ENCODE data around the gene NHSL2. TPM values are rescaled to one million over a fixed set of nuclear protein-coding genes. Genes with fewer than 3 reads are reported as not detected.
A peak's percentile ranks its signal among the peaks of the same experiment; 100 is the strongest.

Gene NHSL2
- total and polyA plus RNA-seq, 4 experiments from 2014 or later = 8.1 to 27.2 (median 10.6) TPM

GRCh38 chrX:72102126-72102525, 191.5 kb downstream of the NHSL2 start:
- H3K36me3 Mint-ChIP-seq = peaks cover 0 to 17% of the 10 kb centered on the region in 2 donors
- H3K27ac Mint-ChIP-seq = peak overlapping the region; percentile 92 to 99 (median 98)
- intact Hi-C loops (cut with micrococcal nuclease) = no loop called here
- POLR2A ChIA-PET (ENCODE audit: partially characterized antibody) = interaction anchor here (1.0 to 11.0 kb wide), 7 partner anchors 13 to 84 kb away, joined by 3 to 116 read pairs (median 7); partner anchors contain the start of genes PIN4 and RTL5
- Histone ChIP-seq H3K4me1 (ENCODE audit: insufficient read depth, low read length) (peaks cover 76% of the 10 kb centered on the region), H3K27me3 (ENCODE audit: insufficient read depth, low read length) (no peaks in the 10 kb centered on the region), H3K36me3 (ENCODE audit: insufficient read depth, low read length) (no peaks in the 10 kb centered on the region), H3K4me3 (ENCODE audit: low read length in 2 of 2) (peak overlapping the region in 1 of 2 donors; percentile 40), H3K9me3 (ENCODE audit: control insufficient read depth in 1 of 2, low read length in 2 of 2) (no peaks in the 10 kb centered on the region), H3K27ac (ENCODE audit: low read depth, low read length) (peak overlapping the region; percentile 71)
- H3K9me3 Mint-ChIP-seq = no peaks in the 10 kb centered on the region
- no peaks in the 10 kb centered on the region for H3K27me3 Mint-ChIP-seq
- CTCF ChIA-PET (ENCODE audit: partially characterized antibody) = interaction anchor here (0.8 to 4.0 kb wide), 5 partner anchors 20 to 104 kb away, joined by 3 to 38 read pairs (median 7); no protein-coding TSS in a partner anchor
- peaks cover 41 to 81% (median 62%) of the 10 kb centered on the region in 4 donors for H3K4me1 Mint-ChIP-seq
- H3K4me3 Mint-ChIP-seq = peak overlapping the region; percentile 91 to 97 (median 96)
- peak in 1 of 5 donors; percentile 60 for DNase-seq

GRCh38 chrX:72102760-72103159, 192.1 kb downstream of the NHSL2 start:
- no peaks in the 10 kb centered on the region for H3K27me3 ChIP-seq (ENCODE audit: insufficient read depth, low read length)
- peak overlapping the region in 7 of 8 donors; percentile 51 to 75 (median 66) for H3K4me3 Mint-ChIP-seq
- H3K9me3 Mint-ChIP-seq = no peaks in the 10 kb centered on the region
- POLR2A ChIA-PET (ENCODE audit: partially characterized antibody) = interaction anchor here (1.0 to 11.0 kb wide), 3 partner anchors 20 to 85 kb away, joined by 3 to 116 read pairs (median 4); no protein-coding TSS in a partner anchor
- H3K27ac ChIP-seq (ENCODE audit: low read depth, low read length) = peak overlapping the region; percentile 83
- H3K36me3 Mint-ChIP-seq = peaks cover 0 to 23% of the 10 kb centered on the region in 2 donors
- DNase-seq = no peak
- no peaks in the 10 kb centered on the region for H3K36me3 ChIP-seq (ENCODE audit: insufficient read depth, low read length)
- H3K9me3 ChIP-seq (ENCODE audit: control insufficient read depth in 1 of 2, low read length in 2 of 2) = no peaks in the 10 kb centered on the region
- H3K27me3 Mint-ChIP-seq = no peaks in the 10 kb centered on the region
- CTCF ChIA-PET (ENCODE audit: partially characterized antibody) = interaction anchor here (1.0 to 2.1 kb wide), 4 partner anchors 22 to 82 kb away, joined by 4 to 7 read pairs (median 5); no protein-coding TSS in a partner anchor
- H3K27ac Mint-ChIP-seq = peak overlapping the region; percentile 9 to 95 (median 82)
- no peak overlapping the region for H3K4me3 ChIP-seq (ENCODE audit: low read length in 2 of 2)
- peaks cover 47 to 84% (median 66%) of the 10 kb centered on the region in 4 donors for H3K4me1 Mint-ChIP-seq
- intact Hi-C loops (cut with micrococcal nuclease) = no loop called here
- peaks cover 78% of the 10 kb centered on the region for H3K4me1 ChIP-seq (ENCODE audit: insufficient read depth, low read length)

GRCh38 chrX:72105436-72105835, 194.8 kb downstream of the NHSL2 start:
- Histone ChIP-seq H3K9me3 (ENCODE audit: control insufficient read depth in 1 of 2, low read length in 2 of 2) (no peaks in the 10 kb centered on the region), H3K27me3 (ENCODE audit: insufficient read depth, low read length) (no peaks in the 10 kb centered on the region), H3K36me3 (ENCODE audit: insufficient read depth, low read length) (no peaks in the 10 kb centered on the region), H3K4me1 (ENCODE audit: insufficient read depth, low read length) (peaks cover 70% of the 10 kb centered on the region), H3K4me3 (ENCODE audit: low read length in 2 of 2) (peak overlapping the region in 1 of 2 donors; percentile 41), H3K27ac (ENCODE audit: low read depth, low read length) (peak overlapping the region; percentile 83)
- Mint-ChIP-seq H3K27ac (peak overlapping the region; percentile 92 to 98 (median 96)), H3K36me3 (peaks cover 4 to 28% of the 10 kb centered on the region in 2 donors), H3K9me3 (no peaks in the 10 kb centered on the region), H3K4me3 (peak overlapping the region; percentile 36 to 80 (median 76)), H3K27me3 (no peaks in the 10 kb centered on the region), H3K4me1 (peaks cover 45 to 86% (median 68%) of the 10 kb centered on the region in 4 donors)
- ChIA-PET CTCF (ENCODE audit: partially characterized antibody) (interaction anchor here (0.7 to 1.7 kb wide), 10 partner anchors 10 to 87 kb away, joined by 3 to 7 read pairs (median 4); partner anchors contain the start of gene RTL5), POLR2A (ENCODE audit: partially characterized antibody) (interaction anchor here (0.8 to 11.0 kb wide), 8 partner anchors 10 to 87 kb away, joined by 3 to 116 read pairs (median 4); partner anchors contain the start of gene PIN4)
- intact Hi-C loops (cut with micrococcal nuclease) = loop anchor here (1.0 kb wide), 1 partner anchor 16 kb away; no protein-coding TSS in a partner anchor
- DNase-seq = peak; percentile 81 to 94 (median 90)

GRCh38 chrX:72107320-72107719, 196.7 kb downstream of the NHSL2 start:
- Mint-ChIP-seq H3K27ac (peak overlapping the region; percentile 84 to 96 (median 91)), H3K4me1 (peaks cover 38 to 80% (median 58%) of the 10 kb centered on the region in 4 donors), H3K4me3 (peak overlapping the region in 7 of 8 donors; percentile 24 to 75 (median 48)), H3K9me3 (no peaks in the 10 kb centered on the region), H3K36me3 (peaks cover 4 to 20% of the 10 kb centered on the region in 2 donors), H3K27me3 (no peaks in the 10 kb centered on the region)
- Histone ChIP-seq H3K9me3 (ENCODE audit: control insufficient read depth in 1 of 2, low read length in 2 of 2) (no peaks in the 10 kb centered on the region), H3K4me1 (ENCODE audit: insufficient read depth, low read length) (peaks cover 53% of the 10 kb centered on the region), H3K27ac (ENCODE audit: low read depth, low read length) (no peak overlapping the region), H3K27me3 (ENCODE audit: insufficient read depth, low read length) (no peaks in the 10 kb centered on the region), H3K36me3 (ENCODE audit: insufficient read depth, low read length) (no peaks in the 10 kb centered on the region), H3K4me3 (ENCODE audit: low read length in 2 of 2) (no peak overlapping the region)
- intact Hi-C loops (cut with micrococcal nuclease) = no loop called here
- CTCF ChIA-PET (ENCODE audit: partially characterized antibody) = no interaction called here
- peak in 3 of 5 donors; percentile 26 to 79 (median 36) for DNase-seq
- POLR2A ChIA-PET (ENCODE audit: partially characterized antibody) = interaction anchor here (0.8 to 11.0 kb wide), 2 partner anchors 13 to 16 kb away, joined by 3 to 116 read pairs; no protein-coding TSS in a partner anchor

GRCh38 chrX:72107841-72108595, 197.4 kb downstream of the NHSL2 start:
- peak overlapping the region; percentile 84 to 96 (median 91) for H3K27ac Mint-ChIP-seq
- no peaks in the 10 kb centered on the region for H3K9me3 Mint-ChIP-seq
- Histone ChIP-seq H3K4me3 (ENCODE audit: low read length in 2 of 2) (no peak overlapping the region), H3K9me3 (ENCODE audit: control insufficient read depth in 1 of 2, low read length in 2 of 2) (no peaks in the 10 kb centered on the region), H3K27ac (ENCODE audit: low read depth, low read length) (no peak overlapping the region), H3K27me3 (ENCODE audit: insufficient read depth, low read length) (no peaks in the 10 kb centered on the region), H3K4me1 (ENCODE audit: insufficient read depth, low read length) (peaks cover 49% of the 10 kb centered on the region), H3K36me3 (ENCODE audit: insufficient read depth, low read length) (no peaks in the 10 kb centered on the region)
- intact Hi-C loops (cut with micrococcal nuclease) = no loop called here
- POLR2A ChIA-PET (ENCODE audit: partially characterized antibody) = interaction anchor here (11.0 kb wide), 1 partner anchor 15 kb away, joined by 116 read pairs; no protein-coding TSS in a partner anchor
- DNase-seq = no peak
- peaks cover 38 to 76% (median 55%) of the 10 kb centered on the region in 4 donors for H3K4me1 Mint-ChIP-seq
- H3K36me3 Mint-ChIP-seq = peaks cover 4 to 20% of the 10 kb centered on the region in 2 donors
- CTCF ChIA-PET (ENCODE audit: partially characterized antibody) = no interaction called here
- H3K27me3 Mint-ChIP-seq = no peaks in the 10 kb centered on the region
- H3K4me3 Mint-ChIP-seq = peak overlapping the region in 6 of 8 donors; percentile 40 to 75 (median 54)

- POLR2A ChIA-PET (ENCODE audit: partially characterized antibody) = interaction anchor here (11.0 kb wide), 1 partner anchor 15 kb away, joined by 116 read pairs; no protein-coding TSS in a partner anchor
- Mint-ChIP-seq H3K27ac (peak overlapping the region in 5 of 7 donors; percentile 44 to 92 (median 79)), H3K27me3 (no peaks in the 10 kb centered on the region), H3K4me3 (peak overlapping the region in 2 of 8 donors; percentile 12 to 15), H3K4me1 (peaks cover 33 to 74% (median 53%) of the 10 kb centered on the region in 4 donors), H3K36me3 (peaks cover 4 to 20% of the 10 kb centered on the region in 2 donors), H3K9me3 (no peaks in the 10 kb centered on the region)
- Histone ChIP-seq H3K4me1 (ENCODE audit: insufficient read depth, low read length) (peaks cover 49% of the 10 kb centered on the region), H3K27ac (ENCODE audit: low read depth, low read length) (no peak overlapping the region), H3K4me3 (ENCODE audit: low read length in 2 of 2) (no peak overlapping the region), H3K27me3 (ENCODE audit: insufficient read depth, low read length) (no peaks in the 10 kb centered on the region), H3K9me3 (ENCODE audit: control insufficient read depth in 1 of 2, low read length in 2 of 2) (no peaks in the 10 kb centered on the region), H3K36me3 (ENCODE audit: insufficient read depth, low read length) (no peaks in the 10 kb centered on the region)
- intact Hi-C loops (cut with micrococcal nuclease) = no loop called here
- CTCF ChIA-PET (ENCODE audit: partially characterized antibody) = no interaction called here
- DNase-seq = no peak
These were observed 198.0 kb downstream of the NHSL2 start for GRCh38 chrX:72108666-72109065.
